ENCODE data around the gene SCYL2. TPM values are rescaled to one million over a fixed set of nuclear protein-coding genes. Genes with fewer than 3 reads are reported as not detected.
"Not testable (repeated sequence)": the region's sequence is repeated elsewhere in the genome, so short reads cannot be mapped to it uniquely, and the experiment has no call there.

SCYL2 gene
- total RNA-seq, 2 experiments from 2014 or later = 25.9 to 29.3 TPM

DNA sequence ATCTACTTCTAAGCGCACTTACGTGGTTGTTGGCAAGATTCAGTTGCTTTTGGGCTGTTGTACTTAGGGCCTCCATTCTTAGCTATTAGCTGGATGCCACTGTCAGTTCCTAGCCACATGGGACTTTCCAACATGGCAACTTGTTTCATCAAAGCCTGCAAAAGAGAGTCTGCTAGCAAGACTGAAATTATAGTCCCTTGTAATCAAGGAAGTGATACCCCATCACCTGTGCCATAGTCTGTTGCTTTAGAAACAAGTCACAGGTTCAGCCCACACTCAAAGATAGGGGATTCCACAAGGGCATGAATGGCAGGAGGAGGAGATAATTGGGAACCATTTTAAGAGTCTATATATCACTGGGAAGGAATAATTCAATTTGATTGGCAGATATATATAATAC, 62.8 kb downstream of the SCYL2 start:
- H3K27me3 Mint-ChIP-seq = no peaks in the 10 kb centered on the region
- no peaks in the 10 kb centered on the region for H3K9me3 Mint-ChIP-seq (ENCODE audit: low read depth)
- intact Hi-C loops (cut with DNase I, micrococcal nuclease) = no loop called here
- peaks cover 30% of the 10 kb centered on the region for H3K36me3 Mint-ChIP-seq (ENCODE audit: low read depth)
- peaks cover 8% of the 10 kb centered on the region for H3K4me1 Mint-ChIP-seq
- ATAC-seq (peak; percentile 84), DNase-seq (peak; percentile 8)
- peak overlapping the region; percentile 26 for H3K27ac Mint-ChIP-seq
- CTCF ChIA-PET = interaction anchor here (0.7 to 1.0 kb wide), 2 partner anchors 75 to 250 kb away, joined by 3 read pairs; no protein-coding TSS in a partner anchor
- H3K4me3 Mint-ChIP-seq = no peak overlapping the region
- POLR2A ChIA-PET = no interaction called here

DNA sequence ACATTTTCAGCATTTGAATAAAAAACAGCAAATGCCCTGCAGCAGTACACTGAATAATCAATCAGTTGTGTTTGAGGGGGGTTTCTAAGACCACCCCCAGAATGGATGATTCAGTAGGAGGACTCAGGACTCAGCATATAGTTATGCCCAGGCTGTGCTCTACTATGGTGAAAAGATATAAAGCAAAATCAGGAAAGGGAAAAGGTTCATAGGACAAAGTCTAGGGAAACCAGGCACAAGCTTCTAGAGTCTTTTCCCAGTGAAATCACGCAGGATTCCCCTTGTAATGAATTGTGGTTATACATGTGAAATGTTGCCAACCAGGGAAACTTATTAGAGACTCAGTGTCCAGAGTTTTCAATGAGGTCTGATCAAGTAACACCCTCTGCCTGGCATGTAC, 64.9 kb downstream of the SCYL2 start:
- H3K27ac Mint-ChIP-seq = no peak overlapping the region
- ChIA-PET POLR2A (no interaction called here), CTCF (interaction anchor here (0.8 kb wide), 1 partner anchor 121 kb away, joined by 3 read pairs; no protein-coding TSS in a partner anchor)
- ATAC-seq (no peak), DNase-seq (no peak)
- no peak overlapping the region for H3K4me3 Mint-ChIP-seq
- H3K9me3 Mint-ChIP-seq (ENCODE audit: low read depth) = no peaks in the 10 kb centered on the region
- intact Hi-C loops (cut with DNase I, micrococcal nuclease) = no loop called here
- no peaks in the 10 kb centered on the region for H3K27me3 Mint-ChIP-seq
- peaks cover 8% of the 10 kb centered on the region for H3K4me1 Mint-ChIP-seq
- H3K36me3 Mint-ChIP-seq (ENCODE audit: low read depth) = peaks cover 37% of the 10 kb centered on the region

DNA sequence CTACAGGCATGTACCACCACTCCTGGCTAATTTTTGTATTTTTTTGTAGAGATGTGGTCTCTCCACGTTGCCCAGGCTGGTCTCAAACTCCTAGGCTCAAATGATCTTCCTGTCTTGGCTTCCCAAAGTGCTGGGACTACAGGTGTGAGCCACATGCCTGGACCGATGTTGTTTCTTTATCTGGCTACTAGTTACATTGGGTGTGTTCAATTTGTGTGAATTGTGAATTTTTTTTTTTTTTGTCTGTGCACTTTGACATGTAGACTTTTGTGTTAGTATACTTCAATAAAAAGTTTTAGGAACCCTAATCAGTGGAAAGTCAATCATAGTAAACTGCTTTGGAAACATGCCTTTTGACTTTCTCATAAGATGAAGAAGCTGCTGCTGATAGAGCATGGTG, 65.9 kb downstream of the SCYL2 start:
- ATAC-seq (no peak), DNase-seq (no peak)
- no peak overlapping the region for H3K27ac Mint-ChIP-seq
- H3K9me3 Mint-ChIP-seq (ENCODE audit: low read depth) = no peaks in the 10 kb centered on the region
- peaks cover 8% of the 10 kb centered on the region for H3K4me1 Mint-ChIP-seq
- no peak overlapping the region for H3K4me3 Mint-ChIP-seq
- POLR2A ChIA-PET = no interaction called here
- intact Hi-C loops (cut with DNase I, micrococcal nuclease) = no loop called here
- CTCF ChIA-PET = interaction anchor here (0.6 kb wide), 1 partner anchor 299 kb away, joined by 3 read pairs; no protein-coding TSS in a partner anchor
- H3K36me3 Mint-ChIP-seq (ENCODE audit: low read depth) = peaks cover 37% of the 10 kb centered on the region
- H3K27me3 Mint-ChIP-seq = no peaks in the 10 kb centered on the region

DNA sequence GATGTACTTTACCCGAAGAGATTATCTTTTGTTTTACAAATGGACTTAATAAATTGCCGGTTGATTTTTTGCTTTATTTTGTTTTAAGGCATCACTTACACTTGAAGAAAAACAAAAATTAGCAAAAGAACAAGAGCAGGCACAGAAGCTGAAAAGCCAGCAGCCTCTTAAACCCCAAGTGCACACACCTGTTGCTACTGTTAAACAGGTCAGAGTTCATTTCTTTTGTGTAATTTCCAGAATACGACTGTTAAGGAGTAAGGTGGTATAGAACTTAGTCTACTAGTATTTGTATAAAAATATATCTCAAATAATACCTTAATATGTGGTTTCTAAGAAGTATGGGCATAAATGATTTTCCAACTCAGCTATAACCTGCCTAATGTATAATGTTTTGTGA, 70.3 kb downstream of the SCYL2 start:
- intact Hi-C loops (cut with DNase I, micrococcal nuclease) = no loop called here
- Mint-ChIP-seq H3K36me3 (ENCODE audit: low read depth) (peaks cover 20% of the 10 kb centered on the region), H3K27me3 (no peaks in the 10 kb centered on the region), H3K4me3 (no peak overlapping the region), H3K4me1 (no peaks in the 10 kb centered on the region), H3K27ac (no peak overlapping the region), H3K9me3 (ENCODE audit: low read depth) (peaks cover under 1% of the 10 kb centered on the region)
- DNase-seq = no peak
- no peak for ATAC-seq
- ChIA-PET CTCF (interaction anchor here (0.6 to 1.5 kb wide), 4 partner anchors 32 to 866 kb away, joined by 3 to 5 read pairs (median 4); no protein-coding TSS in a partner anchor), POLR2A (no interaction called here)

DNA sequence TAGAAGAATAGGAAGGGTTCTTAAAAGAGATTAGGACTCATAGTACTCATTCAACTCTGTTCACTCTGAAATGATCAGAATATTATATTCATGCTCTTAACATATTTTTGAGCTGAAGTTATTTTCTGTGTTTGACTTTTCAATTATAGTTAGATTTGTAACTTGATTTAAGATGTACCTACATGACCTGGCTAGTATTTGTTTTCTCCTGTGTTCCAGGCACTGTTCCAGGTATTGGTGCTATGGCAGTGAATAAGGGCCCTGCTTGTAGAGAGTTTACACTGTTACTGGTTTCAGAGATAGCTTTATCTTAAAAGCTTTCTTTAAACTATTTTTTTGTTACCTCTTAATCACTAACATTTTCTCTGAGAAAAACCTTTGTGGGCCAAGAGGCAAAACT, 70.8 kb downstream of the SCYL2 start:
- Mint-ChIP-seq H3K4me1 (no peaks in the 10 kb centered on the region), H3K9me3 (ENCODE audit: low read depth) (peaks cover 3% of the 10 kb centered on the region), H3K36me3 (ENCODE audit: low read depth) (peaks cover 24% of the 10 kb centered on the region), H3K27ac (no peak overlapping the region), H3K27me3 (no peaks in the 10 kb centered on the region), H3K4me3 (no peak overlapping the region)
- intact Hi-C loops (cut with DNase I, micrococcal nuclease) = no loop called here
- ChIA-PET CTCF (interaction anchor here (0.6 to 1.5 kb wide), 3 partner anchors 32 to 865 kb away, joined by 4 to 5 read pairs (median 4); no protein-coding TSS in a partner anchor), POLR2A (no interaction called here)
- ATAC-seq (no peak), DNase-seq (no peak)

DNA sequence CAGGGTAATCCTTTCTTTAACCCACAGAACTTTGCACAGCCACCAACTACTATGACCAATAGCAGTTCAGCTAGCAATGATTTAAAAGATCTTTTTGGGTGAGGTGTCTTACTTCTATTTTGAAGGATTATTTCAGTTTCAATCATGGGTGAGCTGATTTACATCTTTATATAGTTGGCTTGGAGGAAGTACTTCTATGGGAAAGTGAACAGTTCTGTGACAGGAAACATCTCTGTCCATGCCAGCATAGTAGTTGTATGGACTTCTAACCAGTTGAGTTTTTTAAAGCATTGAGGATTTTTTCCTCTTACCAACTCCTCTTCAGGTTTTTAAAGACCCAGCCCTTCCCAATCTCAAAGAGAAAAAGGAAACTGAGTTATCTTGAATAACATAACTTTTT, 72.1 kb downstream of the SCYL2 start:
- POLR2A ChIA-PET = no interaction called here
- Mint-ChIP-seq H3K27me3 (no peaks in the 10 kb centered on the region), H3K36me3 (ENCODE audit: low read depth) (peaks cover 19% of the 10 kb centered on the region), H3K27ac (no peak overlapping the region), H3K4me1 (no peaks in the 10 kb centered on the region), H3K4me3 (no peak overlapping the region), H3K9me3 (ENCODE audit: low read depth) (peaks cover 3% of the 10 kb centered on the region)
- intact Hi-C loops (cut with DNase I, micrococcal nuclease) = no loop called here
- DNase-seq (no peak), ATAC-seq (no peak)
- CTCF ChIA-PET = no interaction called here

DNA sequence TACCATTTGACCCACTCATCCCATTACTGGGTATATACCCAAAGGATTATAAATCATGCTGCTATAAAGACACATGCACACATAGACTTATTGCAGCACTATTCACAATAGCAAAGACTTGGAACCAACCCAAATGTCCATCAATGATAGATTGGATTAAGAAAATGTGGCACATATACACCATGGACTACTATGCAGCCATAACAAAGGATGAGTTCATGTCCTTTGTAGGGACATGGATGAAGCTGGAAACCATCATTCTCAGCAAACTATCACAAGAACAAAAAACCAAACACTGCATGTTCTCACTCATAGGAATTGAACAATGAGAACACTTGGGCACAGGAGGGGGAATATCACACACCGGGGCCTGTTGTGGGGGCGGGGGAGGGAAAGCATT, 75.9 kb downstream of the SCYL2 start:
- H3K27ac Mint-ChIP-seq; ATAC-seq; H3K4me1 Mint-ChIP-seq; H3K4me3 Mint-ChIP-seq; CTCF ChIA-PET; POLR2A ChIA-PET; H3K9me3 Mint-ChIP-seq (ENCODE audit: low read depth); DNase-seq; H3K36me3 Mint-ChIP-seq (ENCODE audit: low read depth); H3K27me3 Mint-ChIP-seq: not testable (repeated sequence)
- intact Hi-C loops (cut with DNase I, micrococcal nuclease) = loop anchor here (10.0 kb wide), 2 partner anchors 212 to 332 kb away; no protein-coding TSS in a partner anchor

DNA sequence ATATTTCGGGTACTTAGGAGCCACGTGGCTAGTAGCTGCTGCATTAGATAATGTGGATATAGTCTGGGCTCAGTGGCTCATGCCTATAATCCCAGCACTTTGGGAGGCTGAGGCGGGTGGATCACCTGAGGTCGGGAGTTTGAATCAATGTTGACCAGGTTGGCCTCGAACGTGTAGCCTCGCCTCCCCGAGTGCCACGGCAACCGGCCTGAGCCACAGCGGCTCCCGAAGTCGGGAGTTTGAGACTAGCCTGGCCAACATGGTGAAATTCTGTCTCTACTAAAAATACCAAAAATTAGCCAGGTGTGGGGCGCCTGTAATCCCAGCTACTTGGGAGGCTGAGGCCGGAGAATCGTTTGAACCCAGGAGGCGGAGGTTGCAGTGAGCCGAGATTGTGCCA, 77.4 kb downstream of the SCYL2 start:
- DNase-seq; H3K27me3 Mint-ChIP-seq; H3K4me3 Mint-ChIP-seq; CTCF ChIA-PET; POLR2A ChIA-PET; H3K27ac Mint-ChIP-seq; H3K9me3 Mint-ChIP-seq (ENCODE audit: low read depth); H3K4me1 Mint-ChIP-seq; ATAC-seq; H3K36me3 Mint-ChIP-seq (ENCODE audit: low read depth): not testable (repeated sequence)
- intact Hi-C loops (cut with DNase I, micrococcal nuclease) = loop anchor here (10.0 kb wide), 2 partner anchors 210 to 330 kb away; no protein-coding TSS in a partner anchor

DNA sequence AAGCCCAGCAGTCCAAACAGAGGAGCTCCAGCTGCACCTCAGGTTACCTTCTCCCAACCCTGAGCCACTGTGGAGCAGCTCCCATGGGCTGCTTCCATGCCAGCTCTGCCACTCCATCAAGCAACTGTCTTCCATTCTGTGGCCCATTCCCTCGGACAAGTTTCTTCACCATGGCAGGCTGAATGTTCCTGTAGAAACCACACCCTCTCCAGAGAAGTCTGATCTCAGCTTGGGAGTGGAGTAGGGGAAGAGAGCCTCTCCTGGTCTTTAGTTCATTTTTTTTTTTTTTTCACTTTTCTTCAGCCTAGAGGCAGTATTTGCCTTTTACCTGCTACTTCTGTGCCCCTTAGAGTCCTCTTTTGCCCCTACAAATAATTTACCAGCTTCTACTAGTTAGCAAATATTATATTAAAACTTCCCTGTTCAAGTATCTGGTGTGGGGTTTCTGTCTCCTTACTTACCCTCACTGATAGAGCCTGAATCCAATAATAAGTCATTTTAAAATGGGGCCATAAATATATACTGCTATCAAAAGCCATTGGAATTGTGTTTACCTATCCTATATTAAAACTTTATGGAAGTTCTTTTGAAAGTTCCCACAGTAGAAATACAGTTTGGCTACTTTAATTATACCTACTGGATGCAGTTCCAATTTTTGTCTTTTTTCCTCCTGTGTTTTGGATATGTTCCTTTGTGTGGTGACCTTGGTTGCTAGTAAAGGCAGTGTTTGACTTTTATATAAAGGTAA, 78.2 kb downstream of the SCYL2 start:
- peaks cover 7% of the 10 kb centered on the region for H3K36me3 Mint-ChIP-seq (ENCODE audit: low read depth)
- H3K4me1 Mint-ChIP-seq = no peaks in the 10 kb centered on the region
- H3K27me3 Mint-ChIP-seq = no peaks in the 10 kb centered on the region
- H3K9me3 Mint-ChIP-seq (ENCODE audit: low read depth) = peaks cover 3% of the 10 kb centered on the region
- H3K4me3 Mint-ChIP-seq = no peak overlapping the region
- DNase-seq (no peak), ATAC-seq (no peak)
- H3K27ac Mint-ChIP-seq = no peak overlapping the region
- POLR2A ChIA-PET = no interaction called here
- intact Hi-C loops (cut with DNase I, micrococcal nuclease) = loop anchor here (10.0 kb wide), 2 partner anchors 210 to 330 kb away; no protein-coding TSS in a partner anchor
- CTCF ChIA-PET = no interaction called here

DNA sequence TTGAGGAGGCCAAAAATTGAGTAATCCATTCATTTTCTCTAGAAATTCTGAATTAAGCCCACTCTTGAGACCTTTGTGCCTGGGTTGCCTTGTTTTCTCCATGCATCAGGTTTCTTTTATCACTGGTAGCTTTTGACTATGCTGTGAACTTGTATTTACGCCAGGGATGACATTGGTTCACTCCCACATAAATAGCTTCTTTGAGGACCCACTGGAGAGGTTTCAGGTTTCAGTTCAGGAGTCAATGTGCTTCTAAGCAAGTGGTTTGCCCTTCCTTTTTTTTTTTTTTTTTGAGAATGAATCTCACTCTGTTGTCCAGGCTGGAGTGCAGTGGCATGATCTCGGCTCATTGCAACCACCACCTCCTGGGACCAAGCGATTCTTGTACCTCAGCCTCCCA, 79.7 kb downstream of the SCYL2 start:
- H3K36me3 Mint-ChIP-seq (ENCODE audit: low read depth) = peaks cover 4% of the 10 kb centered on the region
- no peaks in the 10 kb centered on the region for H3K4me1 Mint-ChIP-seq
- ATAC-seq (no peak), DNase-seq (no peak)
- ChIA-PET POLR2A (no interaction called here), CTCF (no interaction called here)
- H3K27me3 Mint-ChIP-seq = no peaks in the 10 kb centered on the region
- peaks cover 3% of the 10 kb centered on the region for H3K9me3 Mint-ChIP-seq (ENCODE audit: low read depth)
- intact Hi-C loops (cut with DNase I, micrococcal nuclease) = loop anchor here (10.0 kb wide), 2 partner anchors 208 to 328 kb away; no protein-coding TSS in a partner anchor
- H3K4me3 Mint-ChIP-seq = no peak overlapping the region
- no peak overlapping the region for H3K27ac Mint-ChIP-seq

DNA sequence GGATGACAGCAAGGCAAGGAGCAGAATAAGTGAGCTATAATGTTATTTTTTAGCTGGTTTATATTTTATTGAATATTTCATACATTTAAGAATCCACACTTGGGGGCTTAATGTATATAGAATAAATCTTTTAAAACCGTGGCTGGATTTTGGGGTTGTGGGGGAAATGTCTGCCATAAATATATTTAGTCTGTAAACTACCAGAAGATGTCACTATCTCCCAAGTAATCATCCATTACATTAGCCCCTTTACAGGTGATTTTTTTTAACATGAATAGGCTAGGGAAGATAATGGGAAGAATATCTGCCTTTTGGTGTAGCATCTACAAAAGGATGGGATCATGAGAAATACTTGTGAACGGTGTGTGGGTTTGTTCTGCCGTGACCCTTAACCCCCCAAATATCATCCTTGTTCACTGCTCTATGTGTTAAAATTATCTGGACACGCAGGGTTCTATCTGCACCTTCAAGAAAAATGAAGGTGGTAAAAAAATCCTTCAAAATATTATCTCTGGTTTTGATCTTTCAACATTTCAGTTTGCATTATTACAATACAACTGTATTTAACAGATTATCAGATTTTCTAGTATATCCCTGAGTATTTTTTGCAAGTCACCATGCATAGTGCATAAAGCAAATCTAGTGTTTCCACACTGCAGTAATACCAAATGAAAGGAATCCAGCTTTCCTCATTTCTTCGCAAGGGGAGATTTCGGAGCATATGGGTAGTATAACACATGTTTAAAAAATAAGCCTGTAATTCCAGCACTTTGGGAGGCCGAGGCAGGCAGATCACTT, 81.9 kb downstream of the SCYL2 start:
- DNase-seq = no peak
- Mint-ChIP-seq H3K27me3 (peaks cover 4% of the 10 kb centered on the region), H3K36me3 (ENCODE audit: low read depth) (no peaks in the 10 kb centered on the region), H3K27ac (no peak overlapping the region), H3K4me3 (no peak overlapping the region), H3K9me3 (ENCODE audit: low read depth) (no peaks in the 10 kb centered on the region), H3K4me1 (no peaks in the 10 kb centered on the region)
- ChIA-PET POLR2A (no interaction called here), CTCF (interaction anchor here (0.9 kb wide), 1 partner anchor 56 kb away, joined by 4 read pairs; no protein-coding TSS in a partner anchor)
- intact Hi-C loops (cut with DNase I, micrococcal nuclease) = loop anchor here (10.0 kb wide), 2 partner anchors 206 to 326 kb away; no protein-coding TSS in a partner anchor
- ATAC-seq = no peak

Measured in activated CD4-positive, alpha-beta T cell treated with anti-CD3 and anti-CD28 coated beads for 36 hours (primary cell).